ENCODE data around the gene ELK1.
"Not testable (repeated sequence)": the region's sequence is repeated elsewhere in the genome, so short reads cannot be mapped to it uniquely, and the experiment has no call there.

Gene ELK1

DNA sequence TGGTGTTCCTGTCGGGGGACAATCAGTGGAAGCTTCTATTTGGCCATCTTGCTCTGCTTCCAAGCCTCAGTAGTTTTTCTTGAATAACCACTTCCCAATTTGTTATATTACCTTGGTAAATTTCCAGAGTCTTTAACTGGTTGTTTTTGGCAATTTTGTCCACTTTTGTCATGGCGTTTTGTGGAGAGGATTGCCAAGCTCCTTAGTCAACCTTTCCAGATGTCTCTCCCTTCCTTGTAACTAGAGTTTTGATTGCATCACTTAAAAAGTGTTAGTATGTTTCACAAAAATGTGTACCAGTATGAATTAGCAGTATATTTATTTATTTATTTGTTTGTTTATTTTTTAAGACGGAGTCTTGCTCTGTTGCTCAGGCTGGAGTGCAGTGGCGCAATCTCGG, 24.4 kb upstream of the ELK1 start:
- TF ChIP-seq, protein P1, sequence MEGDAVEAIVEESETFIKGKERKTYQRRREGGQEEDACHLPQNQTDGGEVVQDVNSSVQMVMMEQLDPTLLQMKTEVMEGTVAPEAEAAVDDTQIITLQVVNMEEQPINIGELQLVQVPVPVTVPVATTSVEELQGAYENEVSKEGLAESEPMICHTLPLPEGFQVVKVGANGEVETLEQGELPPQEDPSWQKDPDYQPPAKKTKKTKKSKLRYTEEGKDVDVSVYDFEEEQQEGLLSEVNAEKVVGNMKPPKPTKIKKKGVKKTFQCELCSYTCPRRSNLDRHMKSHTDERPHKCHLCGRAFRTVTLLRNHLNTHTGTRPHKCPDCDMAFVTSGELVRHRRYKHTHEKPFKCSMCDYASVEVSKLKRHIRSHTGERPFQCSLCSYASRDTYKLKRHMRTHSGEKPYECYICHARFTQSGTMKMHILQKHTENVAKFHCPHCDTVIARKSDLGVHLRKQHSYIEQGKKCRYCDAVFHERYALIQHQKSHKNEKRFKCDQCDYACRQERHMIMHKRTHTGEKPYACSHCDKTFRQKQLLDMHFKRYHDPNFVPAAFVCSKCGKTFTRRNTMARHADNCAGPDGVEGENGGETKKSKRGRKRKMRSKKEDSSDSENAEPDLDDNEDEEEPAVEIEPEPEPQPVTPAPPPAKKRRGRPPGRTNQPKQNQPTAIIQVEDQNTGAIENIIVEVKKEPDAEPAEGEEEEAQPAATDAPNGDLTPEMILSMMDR (IDR thresholded peaks at IDR 0.05; ENCODE audit: low read depth, low read length, missing control alignments), result no peak

DNA sequence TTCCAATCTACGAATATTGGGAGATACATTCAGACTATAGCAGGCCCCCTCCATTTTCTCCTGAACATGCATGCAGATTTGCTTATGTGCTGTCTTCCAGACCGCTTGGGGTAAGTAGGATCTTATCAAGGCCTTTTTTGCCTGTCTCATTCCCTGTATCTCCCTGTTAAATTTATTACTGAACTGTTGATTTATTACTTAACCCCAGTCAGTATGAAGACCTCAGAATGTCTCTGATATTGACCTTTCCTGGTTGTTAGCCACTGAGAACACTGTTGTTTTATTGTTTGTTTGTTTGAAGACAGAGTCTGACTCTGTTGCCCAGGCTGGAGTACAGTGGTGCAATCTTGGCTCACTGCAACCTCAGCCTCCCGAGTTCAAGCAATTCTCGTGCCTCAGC, 15.4 kb upstream of the ELK1 start:
- not testable (repeated sequence) for H3K4me3 ChIP-seq (replicated peaks; ENCODE audit: low read depth, low read length); DNase-seq (ENCODE audit: extremely low read depth, low read depth)

More for the DNA sequence above, 24.4 kb upstream of the ELK1 start:
- H3K4me3 ChIP-seq (replicated peaks; ENCODE audit: low read depth, low read length), result no peak overlapping the region
- DNase-seq (ENCODE audit: extremely low read depth, low read depth), result no peak

DNA sequence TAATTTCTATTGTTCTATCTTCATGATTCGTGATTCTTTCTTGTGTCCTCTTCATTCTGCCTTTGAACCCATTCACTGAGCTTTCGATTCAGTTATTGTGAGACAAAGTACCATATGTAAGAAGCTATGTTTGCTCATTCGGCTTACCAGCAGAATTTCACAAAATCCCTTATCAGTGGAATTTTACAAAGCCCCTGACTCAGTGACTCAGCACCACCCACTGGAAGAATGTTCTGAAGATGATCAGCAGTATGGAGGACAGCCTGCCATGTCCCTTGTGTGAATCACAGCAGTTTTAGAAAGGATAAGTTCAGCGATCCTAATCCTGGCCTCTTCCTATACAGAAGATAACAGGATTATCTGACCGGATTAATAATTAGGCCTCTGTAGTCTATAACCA, 14.4 kb upstream of the ELK1 start:
- no peak for DNase-seq (ENCODE audit: extremely low read depth, low read depth)
- TF ChIP-seq, protein P1 (IDR thresholded peaks at IDR 0.05; ENCODE audit: low read depth, low read length, missing control alignments), result no peak
- no peak overlapping the region for H3K4me3 ChIP-seq (replicated peaks; ENCODE audit: low read depth, low read length)

DNA sequence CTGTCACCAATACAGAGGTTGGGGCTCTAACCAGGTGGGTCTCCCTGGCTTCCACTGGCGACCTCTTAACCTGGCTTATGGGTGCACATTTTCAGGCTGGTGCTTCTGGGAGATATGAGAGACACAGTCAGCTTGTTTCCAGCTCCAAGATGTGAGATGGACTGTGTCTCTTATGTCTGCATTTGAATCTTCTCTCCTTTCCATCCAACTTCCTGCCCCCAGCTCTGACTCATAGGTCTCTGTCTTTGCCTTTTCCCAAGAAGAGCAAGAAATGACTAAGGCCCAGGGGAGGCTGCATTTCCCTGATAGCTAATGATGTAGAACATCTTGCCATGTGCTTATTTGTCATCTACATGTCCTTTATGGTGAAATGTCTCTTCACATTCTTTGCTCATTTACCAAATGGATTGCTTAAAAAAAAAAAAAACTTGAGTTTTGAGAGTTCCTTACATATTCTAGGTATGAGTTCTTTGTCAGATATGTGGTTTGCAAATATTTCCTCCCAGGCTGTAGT, 11.8 kb upstream of the ELK1 start:
- H3K4me3 ChIP-seq (replicated peaks; ENCODE audit: low read depth, low read length), result no peak overlapping the region
- TF ChIP-seq, protein P1 (IDR thresholded peaks at IDR 0.05; ENCODE audit: low read depth, low read length, missing control alignments), result no peak
- peak; percentile 51 for DNase-seq (ENCODE audit: extremely low read depth, low read depth)

DNA sequence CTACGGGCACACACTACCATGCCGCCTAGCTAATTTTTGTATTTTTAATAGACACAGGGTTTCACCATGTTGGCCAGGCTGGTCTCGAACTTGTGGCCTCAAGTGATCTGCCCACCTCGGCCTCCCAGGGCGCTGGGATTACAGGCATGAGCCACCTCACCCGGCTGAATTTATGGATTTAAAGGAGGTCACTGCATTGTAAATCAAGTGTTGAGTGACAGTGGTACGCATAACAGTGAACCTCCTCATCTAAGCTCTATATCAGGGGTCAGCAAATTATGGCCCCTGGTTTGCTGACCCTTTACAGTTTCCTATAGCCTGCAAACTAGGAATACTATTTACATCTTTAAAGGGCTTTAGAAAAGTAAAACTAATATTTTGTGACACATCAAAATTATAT, 11.2 kb upstream of the ELK1 start:
- no peak overlapping the region for H3K4me3 ChIP-seq (replicated peaks; ENCODE audit: low read depth, low read length)
- no peak for DNase-seq (ENCODE audit: extremely low read depth, low read depth)
- TF ChIP-seq, protein P1 (IDR thresholded peaks at IDR 0.05; ENCODE audit: low read depth, low read length, missing control alignments), result no peak

DNA sequence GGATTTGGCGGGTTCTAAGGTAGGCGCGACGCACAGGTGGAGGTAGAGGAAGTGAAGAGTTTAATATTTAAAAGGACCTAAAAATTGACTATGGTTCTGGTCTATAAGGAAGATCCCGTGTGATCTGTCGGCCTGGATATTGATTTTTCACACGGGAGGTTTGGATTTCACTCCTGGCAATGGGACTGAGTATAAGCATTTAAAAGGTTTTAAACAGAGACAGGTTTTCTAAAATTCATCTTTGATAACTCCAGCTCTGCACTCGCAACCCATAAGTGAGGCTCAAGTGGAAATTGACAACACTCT, 9.0 kb upstream of the ELK1 start:
- TF ChIP-seq, protein P1 (IDR thresholded peaks at IDR 0.05; ENCODE audit: low read depth, low read length, missing control alignments), result no peak
- peak overlapping the region; percentile 53 for H3K4me3 ChIP-seq (replicated peaks; ENCODE audit: low read depth, low read length)
- no peak for DNase-seq (ENCODE audit: extremely low read depth, low read depth)

DNA sequence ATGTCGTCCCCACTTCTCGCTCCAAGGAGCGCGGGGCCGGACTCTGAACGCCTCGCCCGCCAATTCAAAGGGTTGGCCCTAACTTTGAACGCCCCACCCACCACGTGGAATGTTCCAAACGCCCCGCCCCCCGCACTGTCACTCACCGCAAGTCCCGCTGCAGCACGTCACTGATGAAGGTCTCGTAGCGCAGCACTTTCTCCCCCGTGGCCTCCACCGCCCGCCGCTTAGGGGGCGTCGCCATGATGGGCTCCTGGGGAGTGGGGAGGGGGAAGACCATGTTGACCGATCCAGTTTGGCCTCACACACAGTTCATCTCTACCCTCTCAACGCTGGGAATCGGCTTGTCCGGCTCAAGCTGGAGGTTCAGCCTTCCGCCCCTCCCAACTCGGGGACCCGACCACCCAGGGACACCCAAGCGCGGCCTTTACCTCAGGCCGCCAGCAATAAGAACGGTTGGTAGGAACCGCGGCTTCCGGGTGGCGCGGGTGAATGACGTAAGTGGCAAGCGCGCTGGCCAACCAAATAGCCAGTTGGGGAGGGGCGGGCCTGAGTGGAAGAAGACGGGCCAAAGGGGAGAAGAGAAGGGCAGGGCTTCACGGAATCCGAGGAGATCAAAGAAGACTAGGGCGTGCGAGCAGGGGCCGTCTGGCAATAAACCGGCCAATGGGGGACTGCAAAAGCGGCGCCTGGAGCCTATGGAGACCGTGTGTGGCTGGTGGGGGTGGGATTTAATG, 8.5 kb upstream of the ELK1 start, which contains the start of gene UXT:
Gene UXT, minus strand, starts transcription at position 497 of the 737 bp plus-strand sequence. Its CDS starts 253 bp downstream, at position 244.
- TF ChIP-seq, protein P1 (IDR thresholded peaks at IDR 0.05; ENCODE audit: low read depth, low read length, missing control alignments), result no peak
- peak; percentile 70 for DNase-seq (ENCODE audit: extremely low read depth, low read depth)
- peak within 1 kb of the TSS; percentile 53 for H3K4me3 ChIP-seq (replicated peaks; ENCODE audit: low read depth, low read length)

Data from HFF-Myc (cell line).